ENCODE measurements around the gene CSNK1A1L.
A peak's percentile ranks its signal among the peaks of the same experiment; 100 is the strongest.

The CSNK1A1L gene

DNA sequence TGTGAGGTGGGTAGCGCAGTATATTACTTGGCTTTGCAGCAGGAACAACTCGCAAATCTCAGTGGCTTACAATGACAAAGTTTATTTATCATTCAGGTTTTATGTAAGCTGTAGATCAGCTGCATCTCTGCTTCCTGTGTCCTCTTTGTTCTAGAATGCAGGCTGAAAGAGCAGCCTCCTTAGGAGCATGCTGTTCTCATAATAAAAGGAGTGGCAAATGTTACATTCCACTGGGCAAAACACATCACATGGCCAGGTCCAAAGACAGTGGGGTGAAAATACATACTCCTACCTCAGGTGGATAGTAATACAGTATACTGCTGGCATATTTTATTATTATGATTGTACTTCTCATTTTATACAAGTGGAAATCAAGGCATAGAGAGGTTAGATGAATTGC lies 1.2 kb upstream of the CSNK1A1L start:
- DNase-seq, result no peak

DNA sequence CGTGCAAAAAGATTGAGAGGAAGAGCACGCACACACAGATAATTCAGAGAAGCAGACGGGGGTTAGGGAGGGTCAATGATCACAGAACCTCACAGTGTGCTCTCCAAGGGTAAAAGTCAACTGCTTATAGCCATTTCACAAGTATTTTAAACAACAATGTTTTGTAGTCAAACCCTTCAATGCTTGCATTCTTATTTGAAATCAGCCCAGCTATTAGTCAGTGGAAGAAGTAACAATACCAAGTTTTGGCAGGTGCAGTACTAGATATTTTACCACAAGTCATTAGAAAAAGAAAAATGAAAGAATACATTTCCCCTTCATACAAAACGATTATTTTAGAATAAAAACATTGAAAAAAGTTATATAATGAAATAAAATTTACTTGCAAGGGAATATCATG lies 2.6 kb downstream of the CSNK1A1L start:
- DNase-seq, result no peak

DNA sequence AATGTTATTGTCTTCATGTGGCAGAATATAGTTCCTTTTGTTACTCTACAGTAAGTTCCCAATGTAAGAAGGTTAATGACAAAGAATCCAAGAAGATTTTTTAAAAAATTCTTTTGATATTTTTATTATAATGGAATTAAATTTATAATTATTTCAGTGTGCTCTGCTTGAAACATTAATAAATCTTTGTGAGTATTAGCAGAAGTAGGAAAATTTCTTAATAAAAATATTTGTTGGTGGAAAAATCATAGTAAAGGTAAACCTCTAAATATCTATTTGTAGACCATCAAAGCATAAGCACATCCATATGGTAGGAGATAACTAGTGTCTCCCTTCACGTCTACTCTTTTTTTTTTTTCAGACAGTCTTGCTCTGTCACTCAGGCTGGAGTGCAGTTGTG lies 4.3 kb downstream of the CSNK1A1L start:
- DNase-seq, result no peak

DNA sequence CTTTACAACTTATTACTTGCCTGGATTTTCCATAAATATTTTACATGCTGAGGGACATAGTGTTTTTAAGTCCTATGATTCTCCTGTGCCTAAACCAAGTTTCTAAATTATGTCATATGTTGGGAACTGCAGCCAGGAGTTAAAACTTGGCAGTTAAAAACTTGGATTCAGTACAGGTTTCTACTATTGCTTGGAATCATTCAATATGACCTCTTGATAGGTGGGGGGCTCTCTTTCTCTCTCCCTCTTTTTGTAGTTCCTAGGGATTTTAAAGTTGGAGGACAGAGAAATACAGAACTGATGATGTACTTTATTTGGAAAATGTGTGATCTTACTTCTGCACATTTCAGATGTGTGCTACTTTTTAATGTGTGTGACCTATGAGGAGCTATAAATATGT lies 4.7 kb downstream of the CSNK1A1L start:
- no peak for DNase-seq

DNA sequence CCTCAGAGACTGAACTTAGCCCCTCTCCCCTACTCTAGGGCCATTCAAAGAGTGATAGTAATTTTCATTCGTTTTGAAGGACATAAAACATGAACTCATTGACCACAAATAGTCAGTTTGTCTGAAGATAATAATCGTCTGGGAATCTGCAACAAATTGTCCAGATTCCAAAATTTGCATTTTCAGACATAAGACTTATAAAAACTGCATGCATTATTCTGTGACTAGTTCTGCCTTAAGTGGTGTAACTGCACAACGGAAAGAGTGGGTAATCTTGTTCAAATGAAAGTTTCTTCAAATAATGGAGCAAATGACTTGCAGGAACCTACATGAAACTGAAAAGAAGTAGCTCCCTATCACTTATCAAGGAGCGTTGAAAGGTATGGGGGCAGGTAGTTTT lies 8.4 kb downstream of the CSNK1A1L start:
- DNase-seq, result no peak

DNA sequence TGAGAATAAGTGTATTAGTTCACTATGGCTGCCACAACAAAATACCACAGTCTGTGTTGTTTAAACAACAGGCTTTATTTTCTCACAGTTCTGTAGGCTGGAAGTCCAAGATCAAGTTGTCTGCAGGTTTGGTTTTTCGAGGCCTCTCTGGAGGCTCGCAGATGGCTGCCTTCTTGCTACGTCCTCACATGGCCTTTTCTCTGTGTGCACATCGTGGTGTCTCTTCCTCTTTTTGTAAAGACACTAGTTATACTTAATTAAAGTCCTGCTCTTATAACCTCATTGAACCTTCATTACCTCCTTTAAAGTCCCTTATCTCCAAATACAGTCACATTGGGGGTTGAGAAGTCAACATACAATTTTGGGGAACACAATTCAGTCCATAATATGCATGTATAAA lies 10.6 kb downstream of the CSNK1A1L start:
- DNase-seq, result no peak

DNA sequence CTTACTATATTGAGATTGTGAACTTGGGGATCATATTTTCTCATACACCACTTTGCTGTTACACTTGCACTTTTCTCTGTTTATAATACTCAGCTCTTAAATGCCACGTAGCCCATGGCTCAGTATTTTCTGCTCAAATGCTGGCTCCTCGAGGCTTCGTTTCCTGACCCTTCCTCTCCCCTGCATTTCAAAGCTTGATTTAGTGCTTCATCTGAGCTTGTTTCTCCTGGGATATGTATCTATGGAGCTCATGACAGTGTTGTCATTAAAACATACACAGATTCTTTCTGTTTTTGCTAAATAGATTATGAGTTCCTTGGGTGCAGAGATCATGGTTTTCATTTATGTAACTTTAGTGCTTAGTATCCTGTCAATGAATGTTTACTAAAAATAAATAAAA lies 11.4 kb downstream of the CSNK1A1L start:
- DNase-seq, result no peak

DNA sequence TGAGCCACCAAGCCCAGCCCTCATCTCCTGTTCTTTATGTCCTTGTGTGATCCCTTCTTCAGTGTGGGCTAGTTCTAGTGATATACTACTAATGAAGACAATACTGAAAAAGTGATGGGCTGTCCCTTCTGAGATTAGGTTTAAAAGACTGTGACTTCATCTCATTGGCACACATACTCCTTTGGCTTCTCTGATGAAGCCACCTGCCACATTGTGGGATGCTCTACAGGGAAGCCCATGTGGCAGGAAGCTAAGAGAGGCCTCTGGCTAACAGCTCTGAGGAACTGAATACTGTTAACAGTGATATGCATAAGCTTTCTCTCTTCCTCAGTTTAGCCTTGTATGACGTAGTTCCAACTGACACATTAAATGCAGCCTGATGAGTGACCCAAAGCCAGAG lies 13.6 kb downstream of the CSNK1A1L start:
- no peak for DNase-seq

DNA sequence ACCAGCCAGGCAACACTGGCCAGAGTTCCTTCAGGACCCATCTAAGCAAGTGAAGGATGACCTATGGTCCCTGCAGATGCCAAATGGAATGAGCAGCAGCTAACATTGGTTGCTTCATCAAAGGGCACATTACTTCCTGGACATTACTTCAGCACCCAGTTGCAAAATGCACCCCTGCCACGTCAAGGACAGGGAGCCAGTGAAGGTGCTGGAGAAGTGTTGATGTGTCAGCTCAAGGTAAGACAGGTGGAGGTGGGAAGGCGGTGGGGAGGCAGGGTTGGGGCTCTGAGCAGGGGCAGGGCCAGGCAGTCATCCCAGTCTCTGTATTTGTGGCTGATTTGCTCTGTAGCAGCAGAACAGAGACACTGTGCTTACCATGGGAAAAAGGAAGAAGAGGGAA lies 14.6 kb downstream of the CSNK1A1L start:
- no peak for DNase-seq

DNA sequence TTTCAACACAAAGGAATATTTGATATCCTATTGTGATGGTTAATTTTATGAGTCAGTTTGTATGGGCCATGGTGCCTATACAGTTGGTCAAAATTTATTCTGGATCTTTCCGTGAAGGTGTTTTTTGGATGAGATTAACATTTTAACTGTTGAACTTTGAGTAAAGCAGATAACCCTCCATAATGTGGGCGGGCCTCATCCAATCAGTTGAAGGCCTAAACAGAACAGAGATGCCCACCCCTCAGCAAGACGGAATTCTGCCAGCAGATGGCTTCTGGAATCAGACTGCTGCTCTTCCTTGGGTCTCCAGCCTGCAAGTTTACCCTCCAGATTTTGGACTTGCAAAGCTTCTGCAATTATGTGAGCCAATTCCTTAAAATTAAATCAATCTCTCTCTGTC lies 16.0 kb downstream of the CSNK1A1L start:
- no peak for DNase-seq

DNA sequence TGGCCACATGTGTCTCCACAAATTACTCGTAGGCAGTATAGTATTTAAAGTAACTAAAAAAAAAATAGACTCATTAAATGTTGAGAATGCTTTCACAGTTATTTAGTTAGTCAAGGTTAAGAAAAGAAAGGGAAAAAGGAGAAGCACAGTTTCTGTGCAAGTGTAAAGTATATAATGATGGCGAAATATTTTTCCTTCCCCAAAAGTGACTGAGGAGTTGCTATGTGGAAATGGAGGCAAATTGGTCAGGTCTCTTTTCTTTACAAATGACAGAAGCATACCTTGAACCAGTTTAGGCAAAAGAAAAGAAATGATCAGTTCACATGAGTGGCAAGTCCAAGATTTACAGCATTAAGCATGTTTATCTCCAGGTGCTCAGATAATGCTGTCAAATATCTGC lies 18.0 kb downstream of the CSNK1A1L start:
- no peak for DNase-seq

DNA sequence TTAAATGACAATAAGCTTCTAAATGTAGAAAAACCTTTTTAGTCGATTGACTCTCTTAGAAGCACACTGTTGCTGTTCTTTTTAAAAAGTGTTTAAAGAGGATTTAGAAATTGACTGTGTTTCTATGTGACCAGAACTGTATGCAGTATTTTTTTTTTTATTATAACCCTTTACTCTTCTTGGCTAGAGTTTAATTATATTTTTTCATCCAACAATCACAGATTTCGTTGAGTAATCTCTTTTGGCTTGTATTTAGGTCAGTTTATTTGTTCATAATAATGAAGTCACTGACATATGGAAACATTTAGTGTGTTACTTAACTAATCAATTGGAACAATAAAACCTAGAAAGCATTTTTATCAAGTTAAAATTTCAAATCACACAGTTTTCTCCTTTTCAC lies 19.9 kb downstream of the CSNK1A1L start:
- DNase-seq, result no peak

DNA sequence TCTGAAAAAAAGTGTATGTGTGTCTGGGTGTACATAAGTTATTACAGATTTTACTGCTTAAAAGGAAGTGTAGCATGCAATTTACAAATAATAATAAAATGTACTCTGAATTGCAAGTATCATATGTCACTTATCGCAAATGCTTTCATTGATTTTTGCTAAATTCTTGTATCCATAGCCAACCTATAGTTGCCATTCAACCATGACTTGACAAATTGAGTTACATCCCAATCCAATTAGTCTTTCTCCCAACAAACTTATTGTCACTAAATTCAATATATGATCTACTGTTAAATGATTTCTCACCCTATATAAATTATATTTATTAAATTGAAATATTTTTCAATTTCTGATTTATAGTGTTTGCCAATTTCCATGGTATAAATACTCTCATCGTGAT lies 28.6 kb downstream of the CSNK1A1L start:
- DNase-seq, result no peak

DNA sequence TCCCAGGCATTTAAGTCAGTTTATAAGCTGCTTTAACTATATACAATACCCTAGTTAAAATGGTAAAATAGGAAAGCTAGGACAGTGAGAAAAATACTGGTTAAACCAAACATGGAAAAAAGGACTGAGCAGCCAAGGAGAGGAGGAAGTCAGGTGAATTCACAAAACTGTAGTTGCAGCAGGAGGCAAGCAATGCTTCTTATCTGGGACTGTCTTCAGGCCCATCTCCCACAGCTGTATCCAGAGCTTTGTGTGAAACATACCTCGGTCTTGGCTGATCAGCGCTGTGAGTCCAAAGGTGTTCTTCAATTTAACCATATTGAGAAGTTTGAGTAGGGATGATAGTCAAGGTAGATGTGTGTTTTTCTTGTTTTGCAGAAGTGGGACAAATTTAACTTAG lies 30.3 kb downstream of the CSNK1A1L start:
- no peak for DNase-seq

DNA sequence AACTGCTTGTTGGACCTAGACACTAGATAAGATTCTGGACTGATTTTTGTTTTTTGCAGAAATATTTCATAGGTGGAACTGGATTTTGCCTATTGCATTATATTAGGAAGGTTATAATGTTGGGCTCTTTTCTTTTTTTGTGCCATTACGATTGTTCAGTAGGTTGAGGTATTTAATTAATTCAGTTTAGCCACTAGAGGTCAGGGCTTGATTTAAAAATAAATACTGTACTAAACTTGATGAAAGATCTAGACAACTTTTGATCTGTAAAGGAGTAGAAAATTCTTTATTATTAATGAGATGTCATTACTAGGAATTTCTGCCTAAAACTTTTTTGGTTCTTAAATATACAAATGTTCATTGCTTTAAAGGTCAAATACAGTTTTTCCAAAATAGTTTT lies 30.8 kb downstream of the CSNK1A1L start:
- peak; percentile 35 for DNase-seq

DNA sequence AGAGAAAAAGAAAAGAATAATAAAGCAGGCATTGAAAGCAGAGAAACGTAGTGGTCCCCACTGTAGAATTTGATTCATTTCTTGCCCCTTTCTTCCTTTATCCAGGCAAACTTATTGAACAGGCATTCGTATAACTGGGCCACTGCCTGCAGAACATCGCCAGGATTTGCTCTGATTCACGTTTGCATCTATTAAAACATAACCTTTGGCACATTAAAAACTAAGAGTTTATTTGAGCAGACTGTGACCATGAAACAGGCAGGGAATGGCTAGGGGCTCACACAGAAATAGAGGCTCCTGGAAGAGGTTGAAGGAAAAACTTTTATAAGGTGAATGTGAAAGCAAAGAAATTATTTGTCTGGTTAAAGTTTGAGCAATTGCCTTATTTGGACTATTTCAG lies 33.4 kb downstream of the CSNK1A1L start:
- no peak for DNase-seq

DNA sequence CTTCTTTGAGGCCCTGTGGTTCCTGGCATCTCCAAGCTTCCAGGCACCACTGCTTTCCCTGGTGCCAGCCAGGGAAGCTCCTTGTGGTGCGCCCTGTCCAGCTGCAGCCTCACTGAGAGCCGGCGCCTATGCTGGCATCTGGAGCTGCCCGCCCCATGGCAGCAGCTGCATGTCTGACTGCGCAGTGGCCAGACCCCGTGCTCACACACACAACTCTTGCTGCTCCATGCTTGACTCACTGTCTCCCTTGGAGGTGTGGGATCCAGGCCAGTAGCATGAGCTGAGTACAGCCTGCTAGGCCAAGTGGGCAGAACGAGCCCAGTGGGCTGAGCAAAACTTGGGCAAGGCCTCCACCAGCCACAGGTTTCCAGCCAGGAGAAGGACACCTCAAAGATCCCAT lies 34.5 kb downstream of the CSNK1A1L start:
- no peak for DNase-seq

DNA sequence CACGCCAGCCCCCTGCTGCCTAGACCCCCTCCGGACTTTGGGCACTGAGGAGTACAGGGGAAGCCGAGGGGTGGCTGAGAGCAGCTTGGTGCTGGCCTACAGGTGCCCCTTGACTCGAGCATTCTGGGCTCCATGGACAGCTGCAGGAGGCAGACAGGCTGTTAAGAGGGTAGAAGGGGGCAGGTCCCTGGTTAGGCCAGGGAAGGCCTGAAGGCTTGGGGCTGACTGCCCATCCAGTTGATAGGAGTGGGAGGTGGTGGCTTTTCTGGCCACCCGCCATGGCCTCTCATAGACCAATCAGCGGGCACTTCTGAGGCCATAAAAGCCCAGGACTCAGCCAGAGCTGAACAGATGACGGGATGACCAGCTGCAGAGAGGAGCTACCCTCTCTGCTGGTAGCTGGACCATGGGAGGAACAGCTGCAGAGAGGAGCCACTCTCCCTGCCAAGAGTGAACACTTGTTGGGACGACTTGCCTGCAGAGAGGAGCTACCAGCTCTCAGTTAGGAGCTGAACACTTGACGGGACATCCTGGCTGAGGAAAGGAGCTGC lies 35.2 kb downstream of the CSNK1A1L start:
- no peak for DNase-seq

DNA sequence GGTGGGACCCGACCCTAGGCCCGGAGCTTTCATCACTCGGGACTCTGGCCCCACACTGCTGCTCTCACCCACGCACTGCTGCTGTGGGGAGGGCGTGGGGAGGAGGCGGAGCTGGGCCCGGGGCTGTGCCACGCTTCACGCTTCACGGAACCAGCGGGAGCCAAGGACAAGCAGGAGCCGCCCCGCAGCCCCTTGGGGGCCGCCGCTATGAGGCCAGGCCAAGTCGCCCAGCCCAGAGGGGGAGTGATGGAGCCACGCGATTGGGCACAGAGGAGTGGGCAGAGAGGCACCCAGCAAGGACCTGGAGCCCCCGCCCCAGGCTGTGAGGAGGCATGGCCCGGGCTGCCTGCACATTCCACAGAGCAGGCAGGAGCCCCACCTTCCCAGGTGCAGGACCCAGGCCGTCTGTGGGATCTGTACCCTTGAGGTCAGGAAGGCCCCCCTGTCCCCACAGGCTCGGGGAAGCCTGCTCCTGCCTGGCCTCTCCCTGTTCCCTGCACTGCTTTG lies 35.8 kb downstream of the CSNK1A1L start:
- no peak for DNase-seq

DNA sequence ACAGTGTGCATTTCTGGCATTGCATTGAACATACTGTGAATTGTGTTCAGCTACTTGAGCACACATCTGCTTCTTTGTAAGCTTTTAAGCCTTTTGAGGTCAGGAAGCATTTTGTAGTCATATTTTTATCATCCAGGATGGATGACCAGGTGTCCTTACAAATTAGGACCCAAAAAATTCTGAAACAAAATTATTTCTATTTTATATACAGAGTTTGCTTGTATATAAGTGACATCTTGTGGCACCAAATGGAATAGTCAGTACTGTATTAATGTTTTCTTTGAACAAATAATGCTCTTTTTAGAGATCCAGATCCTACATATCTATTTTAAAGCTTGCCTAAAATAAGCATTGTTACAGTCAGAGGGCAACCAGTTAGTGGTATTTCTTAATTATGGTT lies 36.5 kb downstream of the CSNK1A1L start:
- no peak for DNase-seq

DNA sequence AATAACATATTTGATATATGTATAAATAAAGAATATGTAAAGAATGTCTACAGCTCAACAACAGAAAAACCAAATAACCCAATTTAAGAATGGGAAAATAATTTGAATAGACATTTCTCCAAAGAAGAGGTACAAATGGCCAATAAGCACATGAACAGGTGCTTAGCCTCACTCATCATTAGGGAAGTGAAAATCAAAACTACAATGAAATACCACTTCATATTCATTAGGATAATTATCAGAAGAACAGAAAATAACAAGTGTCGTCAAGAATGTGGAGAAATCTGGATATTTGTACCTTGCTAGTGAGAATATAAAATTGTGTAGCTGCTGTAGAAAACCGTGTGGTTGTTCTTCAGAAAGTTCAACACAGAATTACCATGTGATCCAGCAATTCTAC lies 37.6 kb downstream of the CSNK1A1L start:
- DNase-seq, result no peak

DNA sequence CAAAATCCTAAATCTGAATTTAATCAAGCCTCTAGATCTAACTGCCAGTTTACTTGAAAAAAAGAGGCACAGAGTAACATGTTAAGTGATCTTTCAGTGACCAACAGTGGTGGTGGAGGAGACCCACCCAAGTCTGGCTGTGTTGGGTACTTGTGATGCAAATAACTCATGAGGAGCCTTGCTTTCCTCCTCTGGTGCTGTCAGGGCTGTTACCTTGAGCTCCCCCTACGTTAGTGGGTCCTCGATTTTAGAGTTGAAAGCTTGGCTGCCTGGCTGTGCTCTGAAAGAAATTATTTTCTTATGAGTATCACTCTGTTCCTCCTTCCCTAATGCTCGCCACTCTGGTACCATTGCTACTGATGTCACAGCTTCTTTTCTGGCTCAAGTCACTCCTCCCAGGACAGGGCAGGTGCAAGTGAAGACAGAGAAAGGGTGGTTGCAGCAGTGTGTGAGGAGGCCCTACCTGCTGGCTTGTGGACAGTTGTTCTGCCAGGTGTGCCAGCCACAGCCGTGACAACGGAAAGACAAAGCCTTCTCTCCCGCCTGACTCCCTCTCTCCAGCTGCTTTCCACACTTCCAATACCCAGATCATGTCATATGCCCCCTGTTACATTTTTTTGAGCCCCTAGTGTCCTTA lies 39.5 kb downstream of the CSNK1A1L start:
- DNase-seq, result no peak

DNA sequence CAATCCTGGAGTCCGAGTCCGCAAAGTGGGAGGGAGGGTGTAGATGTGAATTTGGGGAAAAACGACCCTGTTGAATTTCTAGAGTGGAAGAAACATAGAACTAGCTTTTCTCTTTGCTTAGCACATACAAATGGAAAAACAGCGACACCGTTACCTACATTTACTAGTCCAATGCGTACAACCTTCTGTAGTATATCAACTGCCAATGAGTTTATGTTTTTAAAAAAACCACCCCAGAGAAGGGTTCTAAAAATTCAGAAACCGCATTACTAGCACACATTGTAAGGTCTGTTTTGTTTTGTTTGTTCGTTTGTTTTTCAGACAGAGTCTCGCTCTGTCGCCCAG lies 45.6 kb downstream of the CSNK1A1L start:
- DNase-seq, result no peak

DNA sequence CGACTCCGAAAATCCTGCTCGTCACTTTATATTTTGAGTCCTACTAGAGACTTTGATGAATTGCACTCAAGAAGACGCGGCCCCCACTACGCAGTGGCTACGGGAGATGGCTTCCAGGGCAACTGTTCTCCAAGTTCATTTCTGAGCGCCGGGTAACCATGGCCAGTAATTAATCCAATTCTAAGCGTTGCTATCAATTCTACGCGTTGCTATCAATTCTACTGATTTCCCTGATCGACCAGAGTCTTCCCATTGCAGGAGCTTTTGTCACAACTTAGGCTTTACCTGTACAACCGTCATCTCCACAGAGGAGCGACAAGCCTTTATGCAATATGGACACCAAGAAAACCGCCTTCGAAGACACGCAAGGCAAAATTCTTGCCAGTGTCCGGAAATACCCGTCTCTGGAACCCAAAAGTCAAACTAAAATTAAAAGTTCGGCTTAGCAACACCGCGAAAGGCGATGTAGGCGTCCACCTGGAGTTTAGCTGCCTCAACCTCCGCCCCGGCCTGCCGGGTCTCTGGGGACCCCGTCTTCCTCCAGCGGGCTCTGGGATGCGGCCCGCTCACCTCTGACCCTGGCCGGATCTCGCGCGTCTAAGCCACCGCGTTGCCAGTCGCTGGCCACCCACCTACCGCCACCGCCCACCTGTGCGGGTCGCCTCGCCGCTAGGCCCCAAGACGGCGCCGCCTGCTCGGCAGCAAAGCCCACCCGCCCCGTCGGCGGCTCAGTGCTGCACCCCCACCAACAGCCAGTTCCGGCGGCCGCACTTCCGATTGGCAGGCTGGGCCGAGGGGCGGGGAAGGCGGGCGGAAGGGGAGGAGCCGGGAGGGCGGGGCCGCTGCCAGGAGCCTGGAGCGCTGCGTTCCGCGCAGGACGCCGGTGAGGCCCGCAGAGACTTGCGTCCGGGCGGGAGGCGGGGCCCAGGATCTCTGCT lies 46.3 kb downstream of the CSNK1A1L start, which contains the start of gene SUPT20H:
Gene SUPT20H (minus strand): TSS at position 779 of the 938 bp plus-strand sequence. CDS start 8,198 bp downstream, outside the sequence.
- DNase-seq, result peak; percentile 83

Data from DMS79 treated with DMSO at 0.1 percent for 48 hours (cell line).